Coronary artery (tissue), 2 donors: ENCODE data around the gene AQP10.
"Not testable (repeated sequence)": the region's sequence is repeated elsewhere in the genome, so short reads cannot be mapped to it uniquely, and the experiment has no call there.

Experiments
- DNase-seq: peaks from one replicate; pipeline ENCODE4 v3.0.0-alpha.2; 2017; ENCODE audit warnings: low spot score
- H3K27ac ChIP-seq, 2 donors: fragments of 200-600 bp; sonication (generic); one replicate each; pipeline ENCODE4 v1.5.1; 2016 to 2019
- H3K4me3 ChIP-seq: fragments of 200-600 bp; sonication (generic); 2 replicates; pipeline ENCODE4 v1.5.1; 2016; ENCODE audit warnings: mild to moderate bottlenecking, moderate library complexity
- CTCF ChIP-seq: fragments of 200-600 bp; sonication (generic); IDR thresholded peaks from one replicate; pipeline ENCODE4 v1.5.1; 2019; ENCODE audit warnings: antibody characterized with exemption

Gene AQP10, protein sequence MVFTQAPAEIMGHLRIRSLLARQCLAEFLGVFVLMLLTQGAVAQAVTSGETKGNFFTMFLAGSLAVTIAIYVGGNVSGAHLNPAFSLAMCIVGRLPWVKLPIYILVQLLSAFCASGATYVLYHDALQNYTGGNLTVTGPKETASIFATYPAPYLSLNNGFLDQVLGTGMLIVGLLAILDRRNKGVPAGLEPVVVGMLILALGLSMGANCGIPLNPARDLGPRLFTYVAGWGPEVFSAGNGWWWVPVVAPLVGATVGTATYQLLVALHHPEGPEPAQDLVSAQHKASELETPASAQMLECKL

DNA sequence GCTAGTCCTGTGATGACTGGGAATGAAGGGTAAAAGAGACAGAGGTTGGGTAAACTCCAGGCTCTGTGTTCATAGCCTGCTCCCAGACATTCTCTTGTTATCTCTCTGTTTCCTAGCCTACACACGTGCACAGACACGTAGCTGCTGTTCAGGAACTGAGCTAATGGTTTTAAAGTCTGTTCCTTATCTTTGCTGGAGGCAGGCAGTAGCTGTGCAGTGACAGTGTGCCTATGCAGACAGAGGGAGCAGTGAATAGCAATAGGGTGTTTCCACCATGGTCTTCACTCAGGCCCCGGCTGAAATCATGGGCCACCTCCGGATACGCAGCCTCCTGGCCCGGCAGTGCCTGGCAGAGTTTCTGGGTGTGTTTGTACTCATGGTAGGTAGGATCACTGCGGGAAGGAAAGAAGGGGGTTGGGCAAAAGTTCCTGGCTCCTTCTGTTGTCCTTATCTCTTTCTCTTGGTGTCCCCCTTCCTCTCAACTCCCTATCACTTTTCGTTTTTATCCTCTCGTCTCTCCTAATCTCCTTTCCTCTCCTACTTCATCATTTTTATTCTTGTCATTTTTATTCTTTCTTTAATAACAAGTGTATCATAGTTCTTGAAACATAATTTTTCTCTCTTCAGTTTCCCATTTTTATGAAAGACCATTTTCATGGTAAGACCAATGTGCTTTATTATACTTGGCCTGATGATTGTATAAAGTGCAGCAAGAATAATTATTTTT lies at the start of gene AQP10:
Gene AQP10 (plus strand): TSS at position 212 of the 727 bp plus-strand sequence. CDS start 63 bp downstream, at position 275.
- no peak for DNase-seq
- no peak within 1 kb of the TSS for H3K4me3 ChIP-seq
- H3K27ac ChIP-seq = no peak within 1 kb of the TSS
- TF ChIP-seq CTCF = no peak

DNA sequence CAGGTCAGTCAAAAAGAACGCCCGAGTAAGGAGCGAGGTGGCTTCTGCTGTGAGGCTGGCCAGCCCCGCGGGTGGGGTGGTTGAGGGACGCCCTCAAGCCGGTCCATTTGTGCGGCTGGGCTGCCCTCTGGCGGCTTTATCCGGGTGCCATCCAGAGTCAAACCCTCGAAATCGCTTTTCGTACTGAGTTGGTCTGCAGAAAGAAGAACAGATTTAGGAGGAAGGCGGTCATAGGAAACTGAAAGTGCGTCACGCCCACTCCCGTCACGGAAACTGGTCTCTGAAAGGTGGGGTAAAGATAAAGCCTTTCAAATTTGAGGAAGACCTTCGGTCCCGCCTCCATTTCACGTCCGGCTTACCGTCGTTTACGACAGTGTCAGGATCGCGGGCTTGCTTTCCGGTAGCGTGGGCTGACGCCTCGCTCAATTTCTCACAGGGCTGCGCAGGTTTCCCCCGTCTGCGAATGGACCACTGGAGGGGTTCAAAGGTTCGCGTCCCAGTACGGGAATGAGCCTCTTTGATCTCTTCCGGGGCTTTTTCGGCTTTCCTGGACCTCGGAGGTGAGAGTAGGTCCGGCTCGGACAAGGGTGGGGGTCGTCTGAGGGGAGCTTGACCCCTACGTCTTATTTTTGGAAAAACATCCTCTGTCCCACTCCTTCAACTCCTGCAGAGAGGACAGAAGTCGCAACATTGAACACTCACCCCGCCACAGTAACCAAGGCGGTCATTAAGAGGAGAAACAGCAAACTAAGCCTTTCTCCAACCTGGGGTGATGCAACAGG lies 48.5 kb upstream of the AQP10 start, which contains the start of gene HAX1:
Gene HAX1 (plus strand): TSS at position 413 of the 782 bp plus-strand sequence. CDS start 95 bp downstream, at position 508.
- peak; percentile 65 for TF ChIP-seq CTCF
- Histone ChIP-seq H3K4me3 (peak within 1 kb of the TSS; percentile 83), H3K27ac (peak within 1 kb of the TSS; percentile 80 to 92)
- DNase-seq = peak; percentile 97

GRCh38 chr1:154272999-154273563 lies 47.8 kb upstream of the AQP10 start:
- Histone ChIP-seq H3K4me3 (peak overlapping the region; percentile 83), H3K27ac (peak overlapping the region; percentile 80 to 92)
- no peak for TF ChIP-seq CTCF
- DNase-seq = no peak

DNA sequence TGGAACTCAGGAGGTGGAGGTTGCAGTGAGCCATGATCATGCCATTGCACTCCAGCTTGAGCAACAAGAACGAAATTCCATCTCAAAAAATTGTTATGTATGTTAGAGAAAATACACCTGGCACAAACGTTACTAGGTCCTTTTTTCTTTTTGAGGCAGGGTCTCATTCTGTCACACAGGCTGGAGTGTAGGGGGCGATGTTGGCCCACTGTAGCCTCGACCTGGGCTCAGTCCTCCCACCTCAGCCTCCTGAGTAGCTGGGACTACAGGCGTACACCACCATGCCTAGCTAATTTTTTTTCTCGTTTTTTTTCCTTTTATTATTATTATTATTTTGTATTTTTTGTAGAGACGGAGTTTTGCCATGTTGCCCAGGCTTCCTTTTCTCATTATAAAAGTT lies 44.1 kb upstream of the AQP10 start:
- DNase-seq = no peak
- no peak overlapping the region for H3K4me3 ChIP-seq
- no peak overlapping the region for H3K27ac ChIP-seq
- no peak for TF ChIP-seq CTCF

GRCh38 chr1:154287591-154287990 lies 33.3 kb upstream of the AQP10 start:
- not testable (repeated sequence) for H3K4me3 ChIP-seq, DNase-seq, H3K27ac ChIP-seq

DNA sequence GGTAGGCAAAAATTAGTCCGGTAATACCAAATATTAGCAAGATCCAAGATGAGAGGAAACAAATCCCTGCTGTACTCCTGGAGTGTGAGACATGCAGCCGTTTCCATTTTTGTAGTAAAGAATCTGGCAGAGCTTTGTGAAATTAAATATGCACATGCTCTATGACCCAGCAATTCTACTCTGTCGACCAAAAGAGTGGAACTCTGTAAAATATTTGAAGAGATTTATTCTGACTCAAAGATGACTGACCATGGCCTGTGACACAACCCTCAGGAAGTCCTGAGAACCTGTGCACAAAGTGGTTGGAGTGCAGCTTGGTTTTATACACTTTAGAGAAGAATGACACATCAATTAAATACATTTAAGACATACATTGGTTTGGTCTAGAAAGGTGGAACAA lies 32.2 kb upstream of the AQP10 start:
- Histone ChIP-seq H3K27ac (no peak overlapping the region), H3K4me3 (no peak overlapping the region)
- DNase-seq = no peak
- no peak for TF ChIP-seq CTCF

GRCh38 chr1:154290921-154291320 lies 30.0 kb upstream of the AQP10 start:
- Histone ChIP-seq H3K4me3 (no peak overlapping the region), H3K27ac (no peak overlapping the region)
- DNase-seq = no peak
- no peak for TF ChIP-seq CTCF
